Measurements from ENCODE around the gene LIPT1.
"Not testable (repeated sequence)": the region's sequence is repeated elsewhere in the genome, so short reads cannot be mapped to it uniquely, and the experiment has no call there.

Gene LIPT1

GRCh38 chr2:99154643-99155536 is at the start of gene LIPT1, which contains the start of gene TSGA10:
TSS of gene LIPT1 (plus strand) at chr2:99154967. CDS start at chr2:99161958, 6,991 bp downstream.
TSS of gene TSGA10 (minus strand) at chr2:99154942. CDS start at chr2:99109439, 45,503 bp downstream.
- DNase-seq: peak; percentile 90 to 92

- DNase-seq: no peak
Measured at GRCh38 chr2:99106913-99107312, 47.9 kb upstream of the LIPT1 start.

GRCh38 chr2:99111236-99111635 is 43.5 kb upstream of the LIPT1 start:
- no peak for DNase-seq

GRCh38 chr2:99111945-99112344 is 42.8 kb upstream of the LIPT1 start:
- DNase-seq: no peak

GRCh38 chr2:99112617-99113016 is 42.1 kb upstream of the LIPT1 start:
- DNase-seq: no peak

- DNase-seq: no peak
Measured at GRCh38 chr2:99127981-99128380, 26.8 kb upstream of the LIPT1 start.

- not testable (repeated sequence) for DNase-seq
Measured at GRCh38 chr2:99135044-99135556, 19.7 kb upstream of the LIPT1 start.

- no peak for DNase-seq
Measured at GRCh38 chr2:99139003-99139402, 15.8 kb upstream of the LIPT1 start.

- no peak for DNase-seq
Measured at GRCh38 chr2:99140056-99140859, 14.5 kb upstream of the LIPT1 start.

- DNase-seq: no peak
Measured at GRCh38 chr2:99140860-99141109, 14.0 kb upstream of the LIPT1 start.

- DNase-seq: peak; percentile 98
Measured at GRCh38 chr2:99141110-99142108, 13.4 kb upstream of the LIPT1 start, which contains the start of gene C2orf15. TSS of gene C2orf15 (plus strand) at chr2:99141707. CDS start at chr2:99150559, 8,852 bp downstream.

GRCh38 chr2:99150706-99151105 is 4.1 kb upstream of the LIPT1 start:
- DNase-seq: no peak

GRCh38 chr2:99152199-99152895 is 2.4 kb upstream of the LIPT1 start:
- no peak for DNase-seq

- no peak for DNase-seq
Measured at GRCh38 chr2:99153921-99154604, 704 bp upstream of the LIPT1 start.

- no peak for DNase-seq
Measured at GRCh38 chr2:99156891-99157290, 2.1 kb downstream of the LIPT1 start.

- no peak for DNase-seq
Measured at GRCh38 chr2:99158599-99158998, 3.8 kb downstream of the LIPT1 start.

GRCh38 chr2:99159594-99159993 is 4.8 kb downstream of the LIPT1 start:
- DNase-seq: no peak

GRCh38 chr2:99166218-99166617 is 11.5 kb downstream of the LIPT1 start:
- no peak for DNase-seq

GRCh38 chr2:99169534-99169933 is 14.8 kb downstream of the LIPT1 start:
- no peak for DNase-seq

GRCh38 chr2:99171377-99172140 is 16.8 kb downstream of the LIPT1 start:
- DNase-seq: no peak
